MM.1S (cell line): Measurements from ENCODE around the gene XPOT.

Experiments
- EZH2 ChIP-seq: fragments of 300-600 bp; sonication (generic); optimal IDR thresholded peaks from 2 replicates; pipeline ENCODE3; 2017; ENCODE audit warnings: low read depth, mild to moderate bottlenecking, antibody characterized with exemption, low read length, mixed read lengths
- TF ChIP-seq, protein P1 (sequence below): fragments of 300-600 bp; sonication (generic); IDR thresholded peaks from 2 replicates; pipeline ENCODE4 v1.5.1; 2016; ENCODE audit warnings: antibody characterized with exemption, low read length, mixed read lengths

GRCh38 chr12:64402181-64402580, 2.0 kb upstream of the XPOT start:
- TF ChIP-seq, protein P1, sequence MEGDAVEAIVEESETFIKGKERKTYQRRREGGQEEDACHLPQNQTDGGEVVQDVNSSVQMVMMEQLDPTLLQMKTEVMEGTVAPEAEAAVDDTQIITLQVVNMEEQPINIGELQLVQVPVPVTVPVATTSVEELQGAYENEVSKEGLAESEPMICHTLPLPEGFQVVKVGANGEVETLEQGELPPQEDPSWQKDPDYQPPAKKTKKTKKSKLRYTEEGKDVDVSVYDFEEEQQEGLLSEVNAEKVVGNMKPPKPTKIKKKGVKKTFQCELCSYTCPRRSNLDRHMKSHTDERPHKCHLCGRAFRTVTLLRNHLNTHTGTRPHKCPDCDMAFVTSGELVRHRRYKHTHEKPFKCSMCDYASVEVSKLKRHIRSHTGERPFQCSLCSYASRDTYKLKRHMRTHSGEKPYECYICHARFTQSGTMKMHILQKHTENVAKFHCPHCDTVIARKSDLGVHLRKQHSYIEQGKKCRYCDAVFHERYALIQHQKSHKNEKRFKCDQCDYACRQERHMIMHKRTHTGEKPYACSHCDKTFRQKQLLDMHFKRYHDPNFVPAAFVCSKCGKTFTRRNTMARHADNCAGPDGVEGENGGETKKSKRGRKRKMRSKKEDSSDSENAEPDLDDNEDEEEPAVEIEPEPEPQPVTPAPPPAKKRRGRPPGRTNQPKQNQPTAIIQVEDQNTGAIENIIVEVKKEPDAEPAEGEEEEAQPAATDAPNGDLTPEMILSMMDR, result no peak
- no peak for TF ChIP-seq EZH2
